Measurements from ENCODE around the gene TMEM88.

The TMEM88 gene

DNA sequence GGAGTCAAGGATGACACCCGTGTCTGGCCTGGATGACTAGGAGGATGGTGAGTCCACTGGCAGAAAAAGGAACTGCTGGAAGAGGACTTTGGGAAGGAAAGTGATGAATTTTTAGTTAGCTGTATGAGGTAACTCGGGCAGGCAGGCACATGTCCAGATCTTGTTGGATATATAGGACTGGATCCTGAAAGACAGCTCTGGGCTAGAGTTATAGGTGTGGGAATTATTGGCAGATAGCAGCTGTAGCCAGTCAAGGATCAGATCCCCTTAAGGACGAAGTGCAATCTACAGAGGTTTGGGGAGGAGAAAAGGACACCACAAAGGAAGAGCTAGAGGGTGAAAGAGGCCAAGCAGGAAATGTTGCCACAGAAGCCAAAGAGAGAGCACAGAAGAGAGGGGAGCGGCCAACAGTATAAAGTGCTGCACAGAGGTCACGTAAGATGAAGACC is 13.0 kb downstream of the TMEM88 start:
- no peak overlapping the region for H3K4me3 ChIP-seq (ENCODE audit: low read depth, low read length)
- H3K27me3 ChIP-seq = no peaks in the 10 kb centered on the region
- no peaks in the 10 kb centered on the region for H3K9me3 ChIP-seq
- no peaks in the 10 kb centered on the region for H3K36me3 ChIP-seq
- no peak for DNase-seq
- no peaks in the 10 kb centered on the region for H3K4me1 ChIP-seq
- TF ChIP-seq, protein P1, sequence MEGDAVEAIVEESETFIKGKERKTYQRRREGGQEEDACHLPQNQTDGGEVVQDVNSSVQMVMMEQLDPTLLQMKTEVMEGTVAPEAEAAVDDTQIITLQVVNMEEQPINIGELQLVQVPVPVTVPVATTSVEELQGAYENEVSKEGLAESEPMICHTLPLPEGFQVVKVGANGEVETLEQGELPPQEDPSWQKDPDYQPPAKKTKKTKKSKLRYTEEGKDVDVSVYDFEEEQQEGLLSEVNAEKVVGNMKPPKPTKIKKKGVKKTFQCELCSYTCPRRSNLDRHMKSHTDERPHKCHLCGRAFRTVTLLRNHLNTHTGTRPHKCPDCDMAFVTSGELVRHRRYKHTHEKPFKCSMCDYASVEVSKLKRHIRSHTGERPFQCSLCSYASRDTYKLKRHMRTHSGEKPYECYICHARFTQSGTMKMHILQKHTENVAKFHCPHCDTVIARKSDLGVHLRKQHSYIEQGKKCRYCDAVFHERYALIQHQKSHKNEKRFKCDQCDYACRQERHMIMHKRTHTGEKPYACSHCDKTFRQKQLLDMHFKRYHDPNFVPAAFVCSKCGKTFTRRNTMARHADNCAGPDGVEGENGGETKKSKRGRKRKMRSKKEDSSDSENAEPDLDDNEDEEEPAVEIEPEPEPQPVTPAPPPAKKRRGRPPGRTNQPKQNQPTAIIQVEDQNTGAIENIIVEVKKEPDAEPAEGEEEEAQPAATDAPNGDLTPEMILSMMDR (IDR thresholded peaks at IDR 0.05; ENCODE audit: low read depth, low read length) = no peak

DNA sequence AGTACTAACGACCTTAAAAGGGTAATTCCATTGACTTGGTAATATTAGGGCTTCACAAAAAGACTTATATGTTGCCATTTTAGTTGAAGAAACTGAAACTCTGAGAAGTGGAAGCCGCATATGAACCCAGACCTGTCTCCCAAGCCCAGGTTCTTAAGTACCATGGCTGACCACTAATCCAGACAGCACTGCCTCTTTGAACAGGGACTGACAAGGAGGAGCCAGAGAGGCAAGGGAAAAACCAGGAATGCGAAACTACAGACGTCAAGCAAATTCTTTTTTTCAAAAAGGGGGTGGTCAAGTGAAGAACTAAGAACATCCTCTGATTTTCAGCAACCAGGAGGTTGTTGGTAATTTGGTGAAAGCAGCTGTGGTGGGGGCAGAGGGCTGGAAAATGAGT is 18.2 kb downstream of the TMEM88 start:
- Histone ChIP-seq H3K27me3 (no peaks in the 10 kb centered on the region), H3K36me3 (no peaks in the 10 kb centered on the region), H3K9me3 (no peaks in the 10 kb centered on the region), H3K4me1 (no peaks in the 10 kb centered on the region), H3K4me3 (ENCODE audit: low read depth, low read length) (no peak overlapping the region)
- TF ChIP-seq, protein P1 (IDR thresholded peaks at IDR 0.05; ENCODE audit: low read depth, low read length) = no peak
- no peak for DNase-seq

DNA sequence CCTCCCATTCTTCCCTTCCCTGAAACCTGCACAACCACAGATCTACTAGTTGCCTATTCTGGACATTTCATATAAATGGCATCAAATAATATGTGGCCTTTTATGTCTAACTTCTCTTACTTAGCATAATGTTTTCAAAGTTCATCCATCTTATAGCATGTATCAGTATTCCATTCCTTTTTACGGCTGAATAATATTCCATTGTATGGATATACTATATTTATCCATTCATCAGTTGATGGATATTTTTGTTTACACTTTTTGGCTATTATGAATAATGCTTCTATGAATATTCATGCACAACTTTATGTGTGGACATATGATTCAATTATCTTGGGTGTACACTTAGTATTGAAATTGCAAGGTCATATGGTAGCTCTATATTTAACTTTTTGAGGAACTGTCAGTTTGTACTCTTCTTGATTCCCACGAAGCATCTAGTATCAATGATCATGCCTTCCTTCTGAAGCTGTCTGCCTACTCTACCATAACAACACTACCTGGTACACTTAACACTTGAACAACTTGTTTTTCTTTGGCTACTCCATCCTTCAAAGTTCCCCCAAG is 21.0 kb downstream of the TMEM88 start:
- Histone ChIP-seq H3K36me3 (peaks cover 5% of the 10 kb centered on the region; the same call in 1 of the 2 replicates), H3K4me3 (ENCODE audit: low read depth, low read length) (no peak overlapping the region), H3K4me1 (no peaks in the 10 kb centered on the region), H3K27me3 (no peaks in the 10 kb centered on the region), H3K9me3 (no peaks in the 10 kb centered on the region)
- TF ChIP-seq, protein P1 (IDR thresholded peaks at IDR 0.05; ENCODE audit: low read depth, low read length) = no peak
- DNase-seq = no peak

DNA sequence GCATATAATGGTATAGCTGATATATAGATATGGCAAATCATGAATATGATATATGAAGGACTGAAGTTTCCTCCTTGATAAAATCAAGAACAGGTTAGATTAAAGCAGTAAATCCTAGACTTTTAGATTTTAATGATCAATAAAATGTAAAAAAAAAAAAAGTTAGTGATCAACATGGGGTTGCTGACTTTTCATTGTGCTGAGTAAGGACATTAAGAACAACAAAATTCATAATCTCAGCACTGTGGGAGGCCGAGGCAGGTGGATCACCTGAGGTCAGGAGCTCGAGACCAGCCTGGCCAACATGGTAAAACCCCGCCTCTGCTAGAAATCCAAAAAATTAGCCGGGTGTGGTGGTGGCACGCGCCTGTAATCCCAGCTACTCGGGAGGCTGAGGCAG is 23.4 kb downstream of the TMEM88 start:
- DNase-seq = no peak
- peaks cover 5% of the 10 kb centered on the region; the same call in 1 of the 2 replicates for H3K36me3 ChIP-seq
- TF ChIP-seq, protein P1 (IDR thresholded peaks at IDR 0.05; ENCODE audit: low read depth, low read length) = no peak

DNA sequence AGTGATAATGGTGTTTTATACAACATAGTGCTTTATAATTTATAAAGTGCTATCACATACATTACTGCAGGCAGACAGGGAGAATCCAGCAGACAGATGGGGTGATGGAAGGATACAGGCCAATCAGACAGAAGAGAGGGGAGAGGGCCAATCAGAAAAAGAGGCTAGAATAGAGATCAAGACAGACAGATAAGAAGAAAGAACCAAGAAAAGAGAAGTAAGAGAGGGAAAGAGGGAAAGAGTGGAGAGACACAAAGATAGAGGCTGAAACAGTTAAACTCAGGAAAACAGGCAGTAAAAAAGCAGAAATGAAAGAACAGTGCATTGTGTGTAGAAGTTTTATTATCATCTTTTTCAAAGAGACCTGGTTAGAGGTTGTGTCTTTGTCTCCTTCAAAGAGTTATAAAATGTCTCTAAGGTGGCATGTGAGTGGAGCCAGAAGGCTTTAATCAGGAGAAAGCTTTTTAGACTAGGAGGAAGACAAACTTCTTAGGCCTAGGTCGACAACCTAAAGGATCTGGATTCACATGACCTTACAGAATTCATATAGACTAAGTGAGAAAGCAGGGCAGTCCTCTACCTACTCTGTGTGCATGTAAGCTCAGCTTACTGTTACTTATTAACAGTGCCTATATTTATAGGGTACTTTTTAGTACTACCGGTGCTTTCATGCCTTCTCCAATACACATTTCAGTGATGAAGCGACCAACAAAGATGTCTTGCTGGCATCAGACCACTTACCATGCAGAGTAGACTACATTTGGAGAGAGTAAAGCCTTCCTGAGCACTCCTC is 25.4 kb downstream of the TMEM88 start:
- no peak for DNase-seq
- peaks cover 5% of the 10 kb centered on the region; the same call in 1 of the 2 replicates for H3K36me3 ChIP-seq
- TF ChIP-seq, protein P1 (IDR thresholded peaks at IDR 0.05; ENCODE audit: low read depth, low read length) = no peak
- peaks cover 3% of the 10 kb centered on the region; the same call in 1 of the 2 replicates for H3K4me1 ChIP-seq
- no peaks in the 10 kb centered on the region for H3K27me3 ChIP-seq
- no peaks in the 10 kb centered on the region for H3K9me3 ChIP-seq
- no peak overlapping the region for H3K4me3 ChIP-seq (ENCODE audit: low read depth, low read length)

More for the DNA sequence above, 23.4 kb downstream of the TMEM88 start:
- Histone ChIP-seq H3K9me3 (no peaks in the 10 kb centered on the region), H3K27me3 (no peaks in the 10 kb centered on the region), H3K4me3 (ENCODE audit: low read depth, low read length) (no peak overlapping the region), H3K4me1 (peaks cover 3% of the 10 kb centered on the region; the same call in 1 of the 2 replicates)
